Glutamatergic neuron (in vitro differentiated cells): ENCODE data around the gene OPALIN. TPM values are rescaled to one million over a fixed set of nuclear protein-coding genes. Genes with fewer than 3 reads are reported as not detected.

Experiments
- DNase-seq: peaks from one replicate; pipeline ENCODE4 v3.0.0; 2022
- H3K27ac Mint-ChIP-seq: one replicate; pipeline ENCODE4 v1.8.0; 2020; ENCODE audit warnings: mild to moderate bottlenecking, mixed read lengths, inconsistent platforms; ENCODE audit not compliant: unreplicated experiment
- H3K27me3 Mint-ChIP-seq: one replicate; pipeline ENCODE4 v1.8.0; 2020; ENCODE audit warnings: mild to moderate bottlenecking, moderate library complexity, mixed read lengths, inconsistent platforms; ENCODE audit not compliant: unreplicated experiment
- H3K36me3 Mint-ChIP-seq: one replicate; pipeline ENCODE4 v1.8.0; 2020; ENCODE audit warnings: mild to moderate bottlenecking, mixed read lengths, inconsistent platforms; ENCODE audit not compliant: unreplicated experiment
- H3K4me1 Mint-ChIP-seq: one replicate; pipeline ENCODE4 v1.8.0; 2020; ENCODE audit warnings: mild to moderate bottlenecking, low read depth, mixed read lengths, inconsistent platforms; ENCODE audit not compliant: unreplicated experiment
- H3K4me3 Mint-ChIP-seq: one replicate; pipeline ENCODE4 v1.8.0; 2020; ENCODE audit warnings: mild to moderate bottlenecking, mixed read lengths, inconsistent platforms; ENCODE audit not compliant: unreplicated experiment
- H3K9me3 Mint-ChIP-seq: one replicate; pipeline ENCODE4 v1.8.0; 2020; ENCODE audit warnings: mild to moderate bottlenecking, moderate library complexity, mixed read lengths, inconsistent platforms; ENCODE audit not compliant: unreplicated experiment
- CTCF ChIP-seq: fragments of 200-600 bp; sonication (generic); IDR thresholded peaks from one replicate; pipeline ENCODE4 v1.5.0; 2021; ENCODE audit not compliant: partially characterized antibody, unreplicated experiment
- total RNA-seq: library from RNA; stranded (reverse); fragmentation: NEBNext Ultra II Directional; extraction: Animal tissue kit (Norgen Biotek cat#: 25700); gene quantifications from one replicate; pipeline ENCODE4 v1.2.1, GENCODE V29; 2021; ENCODE audit not compliant: unreplicated experiment

OPALIN gene
- total RNA-seq, 1 donor from 2014 or later = not detected

DNA sequence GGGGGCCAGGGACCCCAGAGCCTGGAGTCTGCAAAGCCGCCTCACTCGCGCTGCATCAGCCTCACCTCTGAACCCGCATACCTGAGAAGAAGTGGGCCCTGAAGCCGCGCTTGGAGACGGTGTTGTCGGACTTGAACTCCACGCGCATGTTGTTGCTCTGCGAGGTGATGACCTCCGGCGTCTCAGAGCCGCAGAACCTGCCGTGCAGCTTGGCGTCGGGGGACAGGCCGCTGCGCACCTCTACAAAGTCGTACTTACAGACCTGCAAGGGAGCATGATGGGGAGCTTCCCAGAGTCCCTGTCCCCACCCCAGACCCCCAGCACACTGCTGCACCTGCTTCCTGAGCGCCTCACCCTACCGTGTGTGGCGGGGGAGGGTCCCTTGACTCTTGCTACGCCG, 25.7 kb upstream of the OPALIN start:
- Mint-ChIP-seq H3K4me1 (no peaks in the 10 kb centered on the region), H3K36me3 (peaks cover 9% of the 10 kb centered on the region), H3K27me3 (peaks cover 5% of the 10 kb centered on the region), H3K4me3 (no peak overlapping the region), H3K27ac (no peak overlapping the region), H3K9me3 (no peaks in the 10 kb centered on the region)
- no peak for DNase-seq
- no peak for TF ChIP-seq CTCF

DNA sequence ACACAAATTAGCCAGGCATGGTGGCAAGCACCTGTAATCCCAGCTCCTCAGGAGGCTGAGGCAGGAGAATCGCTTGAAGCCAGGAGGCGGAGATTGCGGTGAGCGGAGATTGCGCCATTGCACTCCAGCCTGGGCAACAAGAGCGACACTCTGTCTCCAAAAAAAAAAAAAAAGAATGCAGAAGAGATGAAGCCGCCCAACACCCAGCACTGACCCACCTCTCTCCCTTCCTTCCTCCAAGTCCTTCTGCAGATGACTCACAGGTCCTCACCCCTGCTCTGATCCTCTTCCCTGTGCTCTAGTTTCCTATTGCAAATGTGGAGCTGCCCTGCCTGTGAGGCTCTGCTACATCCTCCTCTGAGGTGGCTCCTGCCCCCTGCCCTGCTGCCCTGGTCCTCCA, 22.0 kb upstream of the OPALIN start:
- TF ChIP-seq CTCF = no peak
- H3K27ac Mint-ChIP-seq = no peak overlapping the region
- DNase-seq = no peak

DNA sequence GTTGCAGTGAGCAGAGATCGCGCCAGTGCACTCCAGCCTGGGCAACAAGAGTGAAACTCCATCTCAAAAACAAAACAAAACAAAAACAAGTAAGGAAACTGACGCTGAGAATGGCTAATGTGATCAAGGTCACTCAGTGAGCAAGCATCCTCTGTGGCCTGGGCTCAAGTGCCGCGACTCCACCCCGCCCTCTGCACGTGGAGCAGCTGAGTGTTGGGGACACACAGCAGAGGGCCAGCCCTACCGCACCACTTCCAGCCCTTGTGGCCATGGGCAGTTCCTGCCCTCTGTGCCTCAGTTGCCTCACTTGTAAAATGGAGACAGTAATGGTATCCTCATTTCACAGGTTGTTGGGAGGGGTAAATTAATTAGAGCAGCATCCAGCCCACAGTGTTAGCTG, 21.0 kb upstream of the OPALIN start:
- Mint-ChIP-seq H3K4me1 (peaks cover 7% of the 10 kb centered on the region), H3K27me3 (peaks cover 3% of the 10 kb centered on the region), H3K36me3 (peaks cover 9% of the 10 kb centered on the region), H3K9me3 (peaks cover 2% of the 10 kb centered on the region), H3K27ac (no peak overlapping the region), H3K4me3 (no peak overlapping the region)
- no peak for DNase-seq
- no peak for TF ChIP-seq CTCF

More for the DNA sequence above, 22.0 kb upstream of the OPALIN start:
- peaks cover under 1% of the 10 kb centered on the region for H3K9me3 Mint-ChIP-seq
- peaks cover under 1% of the 10 kb centered on the region for H3K4me1 Mint-ChIP-seq
- peaks cover 3% of the 10 kb centered on the region for H3K27me3 Mint-ChIP-seq
- H3K4me3 Mint-ChIP-seq = no peak overlapping the region
- H3K36me3 Mint-ChIP-seq = peaks cover 9% of the 10 kb centered on the region

GRCh38 chr10:96378741-96379140, 19.9 kb upstream of the OPALIN start:
- peaks cover 3% of the 10 kb centered on the region for H3K27me3 Mint-ChIP-seq

More at GRCh38 chr10:96378741-96379140, 19.9 kb upstream of the OPALIN start:
- peaks cover 5% of the 10 kb centered on the region for H3K36me3 Mint-ChIP-seq
- no peak for DNase-seq
- no peak overlapping the region for H3K27ac Mint-ChIP-seq
- TF ChIP-seq CTCF = no peak
- H3K9me3 Mint-ChIP-seq = peaks cover 2% of the 10 kb centered on the region
- H3K4me3 Mint-ChIP-seq = no peak overlapping the region
- H3K4me1 Mint-ChIP-seq = peaks cover 9% of the 10 kb centered on the region
